Colon (tissue), 2 donors: Measurements from ENCODE around the gene WNT9B.
"Not testable (repeated sequence)": the region's sequence is repeated elsewhere in the genome, so short reads cannot be mapped to it uniquely, and the experiment has no call there.

Experiments used
- FAIRE-seq: peaks from 2 replicates; lab custom pipeline; 2012; peaks lifted over from hg19 to GRCh38; lab: Jason Lieb, UNC
- donor health status: control.
- donor health status: control.

WNT9B gene

DNA sequence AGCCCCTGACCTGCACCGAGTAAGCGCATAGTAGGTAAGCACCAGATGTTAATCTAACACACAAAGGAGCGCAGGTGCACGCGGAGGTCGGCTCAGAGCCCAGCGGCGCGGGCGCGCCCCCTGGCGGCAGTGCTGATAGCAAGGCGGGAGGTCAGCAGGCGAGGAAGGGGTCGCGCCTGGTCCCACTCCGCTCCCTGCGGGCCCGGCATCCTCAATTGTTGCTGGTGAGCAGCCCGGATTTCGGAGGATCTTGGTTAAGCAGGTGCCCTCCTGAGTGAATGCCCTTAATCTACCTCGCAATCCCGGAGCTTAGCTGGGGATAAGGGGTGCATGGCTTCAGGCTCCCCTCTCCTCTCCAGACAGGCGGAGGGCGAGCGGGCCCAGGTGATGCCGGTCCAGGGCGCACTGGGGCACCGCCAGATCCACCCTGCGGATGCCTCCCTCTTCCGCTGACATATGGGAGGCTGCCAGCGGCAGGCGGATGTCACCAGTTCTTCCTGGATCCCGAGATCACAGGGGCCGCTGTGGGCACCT is 28.9 kb upstream of the WNT9B start:
- no peak for FAIRE-seq

DNA sequence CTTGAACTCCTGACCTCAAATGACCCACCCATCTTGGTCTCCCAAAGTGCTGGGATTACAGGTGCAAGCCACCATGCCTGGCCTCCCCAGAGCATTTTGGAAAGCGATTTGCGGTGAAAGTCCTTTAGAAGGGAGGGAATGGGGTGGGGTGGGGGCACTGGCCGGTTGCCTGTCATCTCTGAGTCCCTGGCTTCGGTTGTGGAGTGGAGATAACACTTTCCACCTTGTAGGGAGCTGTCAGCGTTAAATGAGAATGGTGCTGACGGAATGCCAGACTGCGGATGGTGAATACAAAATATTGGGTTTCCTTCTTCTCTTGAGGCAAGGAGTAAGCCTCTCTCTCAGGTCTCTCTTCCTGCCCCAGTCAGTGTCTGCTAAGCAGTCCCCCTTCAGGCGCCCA is 27.7 kb upstream of the WNT9B start:
- no peak for FAIRE-seq

DNA sequence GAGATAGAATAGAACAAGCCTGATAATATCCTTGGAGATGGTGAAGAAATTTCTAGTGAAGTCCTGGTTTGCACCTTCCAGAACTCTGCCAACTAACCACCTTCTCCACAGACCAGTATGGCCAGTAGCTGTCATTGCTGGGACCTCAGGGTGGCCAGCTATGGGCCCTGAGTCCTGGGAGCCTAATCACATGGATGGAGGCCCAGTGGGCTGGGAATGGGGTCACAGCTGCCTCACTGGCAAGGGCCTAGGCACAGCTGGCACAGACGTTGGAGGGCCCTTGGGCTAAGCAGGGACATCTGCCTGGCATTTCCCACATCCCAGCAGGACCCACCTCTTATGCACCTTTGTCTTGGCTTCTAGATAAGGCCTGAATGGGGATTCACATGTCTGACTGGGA is 25.3 kb upstream of the WNT9B start:
- no peak for FAIRE-seq

DNA sequence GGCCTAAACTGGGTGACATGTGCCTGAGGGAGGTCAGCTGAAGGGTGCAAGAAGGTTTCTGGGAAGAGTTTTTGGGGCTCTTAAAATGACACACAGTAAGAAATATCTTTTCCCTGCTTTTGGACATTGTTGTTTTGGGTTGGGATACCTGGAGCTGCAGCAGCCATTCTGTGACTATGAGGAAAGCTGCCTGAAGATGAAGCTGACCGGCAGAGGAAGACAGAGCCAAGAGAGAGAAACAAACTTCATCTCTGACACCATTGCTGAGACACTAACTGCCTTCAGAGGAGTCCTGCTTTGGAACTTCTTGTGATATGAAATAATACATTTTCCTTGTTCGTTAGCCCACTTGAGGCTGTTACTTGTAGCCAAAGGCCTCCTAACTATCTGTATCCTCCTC is 24.1 kb upstream of the WNT9B start:
- FAIRE-seq, result no peak

DNA sequence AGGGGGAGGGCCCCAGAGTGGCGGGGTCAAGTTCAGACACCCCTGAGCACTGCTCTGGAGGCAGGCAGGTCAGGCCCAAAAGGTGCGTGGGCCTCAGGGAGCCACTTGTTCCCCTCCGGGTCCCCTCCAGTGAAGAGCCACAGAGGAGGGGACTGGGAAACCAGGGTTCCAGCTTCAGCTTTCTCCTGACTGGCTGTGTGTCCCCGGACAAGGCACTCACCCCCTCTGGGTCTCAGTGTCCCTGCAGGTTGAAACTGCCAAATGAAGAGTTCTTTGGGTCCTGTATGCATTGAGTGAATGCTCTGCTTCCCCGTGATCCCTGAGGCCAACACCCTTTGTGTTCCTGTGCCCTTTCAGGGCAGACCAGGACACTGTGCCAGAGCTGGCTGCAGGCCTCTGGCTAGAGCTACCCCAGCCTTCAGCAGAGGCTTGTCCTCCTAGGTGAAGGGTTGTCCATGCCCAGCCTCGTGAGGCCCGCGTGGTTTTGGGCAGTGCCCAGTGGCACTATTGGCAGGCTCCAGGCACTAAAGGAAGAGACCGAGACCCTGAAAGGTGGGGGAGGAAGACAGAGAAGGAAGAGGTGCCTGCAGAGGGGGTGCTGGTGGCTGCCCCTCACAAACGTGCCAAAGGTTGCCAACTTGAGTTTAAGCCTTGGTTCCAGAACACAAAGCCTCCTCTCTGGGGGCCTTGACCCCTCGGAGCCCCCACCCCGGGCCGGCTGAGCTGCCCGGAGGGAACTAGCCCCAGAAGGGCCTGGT is 19.6 kb upstream of the WNT9B start:
- no peak for FAIRE-seq

DNA sequence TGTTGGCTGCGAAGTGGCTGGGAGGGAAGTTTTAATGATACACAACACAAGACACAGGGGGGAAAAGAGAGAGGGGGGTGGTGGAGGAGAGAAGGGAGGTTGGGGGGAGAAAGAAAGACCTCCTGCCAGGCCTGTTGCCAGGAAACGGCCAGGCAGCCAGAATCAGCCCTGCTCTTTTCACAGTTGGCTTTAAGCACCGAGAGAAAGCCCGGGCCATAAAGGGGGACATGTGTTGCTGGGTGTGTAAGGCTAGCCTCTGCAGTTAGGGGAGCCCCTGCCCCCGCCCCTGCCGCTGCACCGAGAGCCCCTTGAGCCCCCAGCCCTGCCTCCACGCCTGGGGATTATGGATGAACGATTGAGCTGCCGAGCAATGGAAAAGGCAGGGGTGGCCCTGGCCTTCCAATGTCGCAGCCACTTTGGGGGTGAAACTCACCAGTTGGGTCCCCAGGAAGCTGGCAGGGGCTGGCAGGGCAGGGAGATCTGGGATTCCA is 19.0 kb upstream of the WNT9B start:
- FAIRE-seq, result no peak

DNA sequence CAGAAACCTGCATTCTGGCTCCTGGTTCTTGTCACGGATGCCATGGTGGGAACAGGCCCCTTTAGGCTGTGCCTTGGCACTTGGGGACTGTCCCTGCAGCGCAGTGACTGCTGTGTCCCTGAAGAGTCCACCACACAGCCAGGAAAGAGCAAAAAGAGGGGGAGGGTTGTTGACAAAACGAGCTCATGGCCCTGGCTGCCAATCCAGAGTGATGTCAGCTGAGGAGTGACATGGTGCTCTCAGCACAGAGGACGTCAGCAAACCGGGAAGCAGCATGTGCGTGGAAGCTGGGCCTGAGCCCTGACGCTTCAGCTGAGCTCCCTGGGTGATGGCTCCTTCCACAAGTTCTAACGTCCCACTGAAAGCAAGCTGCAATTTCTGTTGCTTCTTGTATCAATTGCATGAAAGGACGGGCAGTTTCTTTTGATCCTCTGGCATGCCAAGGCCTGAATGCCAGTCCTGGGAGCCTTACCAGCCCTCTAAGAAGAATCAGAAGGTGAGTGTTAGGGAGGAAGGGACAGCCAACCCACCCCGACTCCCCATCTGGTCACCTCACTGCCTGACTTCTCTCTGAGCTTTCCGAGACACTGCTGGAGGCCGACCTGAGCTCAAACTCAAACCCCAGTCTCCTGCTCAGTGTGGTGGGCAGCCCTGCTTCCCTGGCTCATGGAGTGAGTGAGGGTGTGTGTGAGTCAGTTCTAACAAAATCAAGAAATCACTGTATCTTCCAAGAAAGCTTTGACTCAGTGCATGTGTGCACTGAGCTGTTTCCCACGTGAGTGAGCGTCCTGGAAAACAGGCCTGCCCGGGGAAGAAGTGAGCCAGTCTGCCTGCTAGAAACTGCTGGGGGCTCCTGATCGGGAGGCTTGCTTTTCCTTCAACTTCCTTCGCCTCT is 18.2 kb upstream of the WNT9B start:
- no peak for FAIRE-seq

DNA sequence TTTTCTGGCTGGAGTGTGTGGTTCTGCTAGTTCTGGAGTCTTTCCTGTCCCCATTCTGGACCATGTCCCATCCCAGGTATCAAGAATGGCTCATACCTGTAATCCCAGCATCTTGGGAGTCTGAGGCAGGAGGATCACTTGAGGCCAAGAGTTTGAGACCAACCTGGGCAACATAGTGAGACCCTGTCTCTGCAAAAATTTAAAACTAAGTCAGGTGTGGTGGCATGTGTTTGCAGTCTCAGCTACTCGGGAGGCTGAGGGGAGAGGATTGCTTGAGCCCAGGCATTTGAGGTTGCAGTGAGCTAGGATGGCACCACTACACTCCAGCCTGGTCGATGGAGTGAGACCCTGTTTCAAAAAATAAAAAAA is 17.6 kb upstream of the WNT9B start:
- no peak for FAIRE-seq

DNA sequence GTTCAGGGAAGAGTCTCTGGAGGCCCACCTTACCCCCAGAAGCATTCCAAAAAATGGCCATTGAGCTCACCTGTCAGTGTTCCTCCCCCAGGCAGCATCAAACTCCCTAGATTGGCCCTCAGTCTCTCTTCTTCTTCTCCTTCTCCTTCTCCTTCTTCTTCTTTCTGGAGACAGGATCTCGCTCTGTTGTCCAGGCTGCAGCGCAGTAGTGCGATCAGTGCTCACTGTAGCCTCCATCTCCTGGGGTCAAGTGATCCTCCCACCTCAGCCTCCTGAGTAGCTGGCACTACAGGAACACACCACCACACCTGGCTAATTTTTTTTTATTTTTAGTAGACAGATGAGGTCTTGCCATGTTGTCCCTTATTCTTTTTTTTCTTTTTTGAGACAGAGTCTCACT is 16.5 kb upstream of the WNT9B start:
- no peak for FAIRE-seq

DNA sequence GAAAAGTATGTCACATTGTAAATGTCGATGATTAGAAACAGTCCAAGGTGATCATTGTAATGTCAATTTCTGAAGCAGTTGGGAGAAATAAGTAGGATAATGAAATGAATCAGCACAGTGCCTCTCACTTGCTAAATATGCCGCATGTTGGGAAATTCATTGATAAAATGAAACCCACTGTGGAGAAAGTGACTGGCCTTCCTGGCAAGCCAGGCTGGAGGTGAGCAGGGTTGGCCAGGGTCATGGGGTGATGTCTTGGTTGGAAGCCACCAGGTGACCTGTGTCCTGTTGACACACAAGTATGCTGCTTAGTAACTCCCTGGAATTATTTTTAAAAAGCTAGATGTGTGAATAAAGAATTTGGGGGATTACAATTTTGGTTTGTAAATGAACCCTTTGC is 14.9 kb upstream of the WNT9B start:
- no peak for FAIRE-seq

DNA sequence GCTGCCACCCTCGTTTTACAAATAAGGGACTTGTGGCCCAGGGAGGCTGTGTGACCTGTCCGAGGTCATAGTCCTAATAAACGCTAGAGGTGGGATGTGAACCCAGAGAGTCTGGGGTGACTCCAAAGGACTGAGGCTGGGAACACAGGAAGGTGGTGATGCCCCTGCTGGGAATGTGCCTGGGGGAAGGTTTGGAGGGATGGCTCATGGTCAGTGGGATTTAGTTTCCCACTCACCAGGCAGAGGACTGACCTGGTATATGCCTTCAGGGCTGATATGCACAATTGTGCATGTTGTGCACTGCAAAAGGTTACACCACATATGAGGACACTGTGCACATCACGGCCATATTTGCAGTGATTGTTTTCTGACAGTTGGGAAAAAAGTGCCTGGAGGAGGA is 13.9 kb upstream of the WNT9B start:
- FAIRE-seq, result no peak

DNA sequence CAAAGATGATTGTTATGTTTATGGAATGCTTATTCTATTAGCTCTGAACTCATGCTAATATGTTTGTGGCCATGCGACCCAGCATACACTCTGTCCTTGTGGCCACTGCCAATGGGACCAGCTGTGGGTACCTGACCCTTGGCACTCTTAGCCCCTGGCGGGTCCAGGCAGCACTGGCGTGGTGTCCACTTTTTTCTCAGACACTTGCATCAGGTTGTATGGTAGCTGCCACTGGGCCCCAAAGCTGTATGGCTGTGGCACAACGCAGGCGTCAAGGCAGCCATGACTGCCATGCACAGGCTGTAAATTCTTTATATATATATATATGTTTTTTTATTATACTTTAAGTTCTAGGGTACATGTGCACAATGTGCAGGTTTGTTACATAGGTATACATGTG is 12.2 kb upstream of the WNT9B start:
- no peak for FAIRE-seq

DNA sequence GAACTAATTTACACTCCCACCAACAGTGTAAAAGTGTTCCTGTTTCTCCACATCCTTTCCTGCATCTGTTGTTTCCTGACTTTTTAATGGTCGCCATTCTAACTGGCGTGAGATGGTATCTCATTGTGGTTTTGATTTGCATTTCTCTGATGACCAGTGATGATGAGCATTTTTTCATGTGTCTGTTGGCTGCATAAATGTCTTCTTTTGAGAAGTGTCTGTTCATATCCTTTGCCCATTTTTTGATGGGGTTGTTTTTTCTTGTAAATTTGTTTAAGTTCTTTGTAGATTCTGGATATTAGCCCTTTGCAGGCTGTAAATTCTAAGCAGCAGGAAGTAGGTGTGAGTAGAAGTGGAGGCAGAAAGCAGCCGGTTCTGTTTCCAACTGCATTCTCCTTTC is 10.8 kb upstream of the WNT9B start:
- not testable (repeated sequence) for FAIRE-seq

DNA sequence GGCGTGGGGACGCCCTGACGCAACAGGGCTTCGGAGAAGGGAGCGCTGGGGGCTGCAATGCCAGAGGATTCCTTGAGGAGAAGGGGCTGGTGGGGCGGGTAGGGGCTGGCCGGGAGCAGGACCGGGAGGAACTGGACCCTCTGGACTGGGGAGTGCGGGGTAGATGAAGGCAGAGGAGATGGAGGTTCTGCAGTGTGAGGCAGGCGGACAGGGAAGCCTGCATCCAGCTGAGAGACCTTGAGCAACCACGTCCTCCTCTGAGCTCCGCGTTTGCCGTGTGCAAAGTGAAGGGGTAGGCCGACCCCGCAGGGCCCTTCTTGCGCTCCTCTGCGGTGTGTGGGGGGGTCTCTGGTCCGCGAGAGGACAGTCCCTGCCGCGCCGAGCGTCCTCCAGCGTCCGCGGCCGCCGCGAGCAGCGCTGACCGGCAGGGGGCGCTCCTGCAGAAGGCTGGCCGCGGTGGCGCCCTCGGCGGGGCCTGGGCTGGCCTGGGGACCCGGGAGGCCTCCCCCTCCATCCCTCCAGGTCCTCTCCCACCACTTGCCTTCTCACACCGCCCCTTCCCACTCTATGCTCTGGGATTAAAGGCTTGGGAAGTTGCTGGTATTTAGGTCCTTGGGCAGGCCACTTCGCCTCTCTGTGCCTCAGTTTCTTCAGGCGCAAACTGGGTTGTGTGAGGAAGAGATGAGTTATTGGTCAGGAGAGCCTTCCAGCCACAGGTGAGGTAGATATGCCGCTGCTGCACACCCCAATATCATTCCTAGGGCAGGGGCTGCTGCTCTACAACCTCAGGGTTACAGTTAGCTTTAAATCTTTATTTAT is 9.6 kb upstream of the WNT9B start:
- no peak for FAIRE-seq

DNA sequence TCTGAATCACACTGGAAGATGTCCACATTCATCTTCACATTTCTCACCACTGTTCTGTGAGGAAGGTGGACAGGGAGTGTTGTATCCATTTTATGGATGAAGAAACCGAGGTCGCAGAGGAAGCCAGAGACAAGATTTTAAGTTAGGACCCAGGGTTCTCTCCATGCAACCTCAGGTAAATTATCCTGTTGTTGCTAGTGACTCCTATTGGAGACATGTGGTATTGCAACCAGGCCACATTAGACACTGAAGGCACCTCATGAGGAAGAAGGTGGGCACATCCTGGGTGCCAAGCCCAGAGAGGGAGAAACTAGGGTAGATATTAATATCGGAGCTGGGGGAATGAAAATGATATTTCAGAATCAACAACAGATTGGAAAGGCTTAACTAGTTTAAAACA is 8.5 kb upstream of the WNT9B start:
- FAIRE-seq, result no peak

DNA sequence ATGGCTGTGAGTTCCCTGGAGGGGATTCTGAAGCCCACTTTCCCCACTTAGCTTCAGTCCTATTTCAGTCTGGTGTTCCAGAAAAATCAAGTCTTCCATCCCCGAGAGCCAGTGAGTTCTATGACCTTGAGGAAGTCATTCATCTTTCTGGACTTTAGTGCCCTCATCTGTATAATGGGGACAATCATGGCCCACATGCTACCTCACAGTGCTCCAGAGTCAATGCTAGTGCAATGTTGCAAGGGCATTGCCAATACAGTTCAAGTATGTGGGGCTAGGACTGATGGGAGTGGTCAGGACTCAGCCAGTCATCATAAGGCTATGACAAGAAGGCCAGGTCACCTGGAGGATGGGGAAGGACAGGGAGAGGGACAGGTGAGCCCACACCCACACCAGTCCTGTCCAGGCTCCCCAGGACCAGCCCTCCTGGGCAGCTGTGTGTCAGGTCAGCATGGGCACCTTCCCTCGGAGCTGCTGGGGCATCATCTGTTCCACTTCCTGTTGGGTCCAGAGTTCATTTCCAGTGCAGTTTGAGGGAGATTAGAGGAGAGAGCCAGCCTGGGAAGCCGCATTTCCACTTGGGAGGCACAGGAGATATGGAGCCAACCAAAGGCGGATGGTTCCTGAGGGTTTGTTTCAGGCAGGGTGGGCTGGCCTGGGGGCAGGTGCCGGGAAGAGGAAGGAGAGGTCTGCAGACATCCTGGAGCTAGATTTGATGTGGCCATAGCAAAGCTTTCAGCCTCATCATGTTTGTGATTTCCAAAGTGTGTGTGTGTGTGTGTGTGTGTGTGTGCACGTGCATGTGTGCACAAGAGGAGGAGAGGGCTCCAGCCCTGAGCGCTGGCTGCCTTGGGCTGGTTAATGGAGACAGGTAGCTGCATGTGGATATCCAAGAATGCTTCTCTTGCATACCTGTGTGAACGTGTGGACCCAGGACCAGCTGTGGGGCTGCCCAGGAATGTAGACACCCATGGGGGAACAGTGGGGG is 3.9 kb upstream of the WNT9B start:
- FAIRE-seq, result no peak

DNA sequence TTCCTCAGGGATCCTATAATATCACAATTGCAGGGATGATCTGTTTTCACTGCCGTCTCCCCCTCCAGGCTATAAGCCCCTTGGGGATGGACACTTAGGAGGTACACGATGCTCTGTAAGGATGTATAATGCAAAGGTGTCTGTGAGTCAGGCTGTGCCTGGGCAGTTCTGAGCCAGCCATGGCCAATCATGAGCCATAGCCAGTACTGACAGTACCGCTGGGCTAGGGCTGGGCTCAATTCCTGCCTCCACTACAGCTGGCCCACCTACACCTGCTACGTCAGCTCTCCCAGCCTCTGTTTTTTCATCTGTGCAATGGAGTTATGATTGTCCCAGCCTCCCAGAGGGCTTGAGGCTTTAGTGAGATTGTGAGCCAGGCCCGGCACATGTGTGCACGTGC is 2.8 kb upstream of the WNT9B start:
- no peak for FAIRE-seq

DNA sequence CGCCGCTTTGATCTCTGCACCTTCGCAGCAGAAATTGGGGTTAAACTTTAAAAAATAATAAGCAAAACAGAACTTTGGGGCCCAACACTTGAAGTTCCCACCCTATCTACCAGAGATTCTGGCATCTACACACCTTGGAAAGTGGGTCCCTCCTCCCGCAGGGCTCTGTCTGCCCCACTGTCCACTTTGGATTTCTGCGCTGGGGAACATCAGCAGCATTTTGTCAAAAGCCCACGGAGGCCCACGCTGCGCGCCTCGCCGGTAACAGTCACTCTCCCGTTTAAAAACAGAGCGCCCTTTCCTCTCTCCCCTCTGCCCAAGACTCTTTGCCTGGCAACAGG is 725 bp upstream of the WNT9B start:
- FAIRE-seq, result no peak

DNA sequence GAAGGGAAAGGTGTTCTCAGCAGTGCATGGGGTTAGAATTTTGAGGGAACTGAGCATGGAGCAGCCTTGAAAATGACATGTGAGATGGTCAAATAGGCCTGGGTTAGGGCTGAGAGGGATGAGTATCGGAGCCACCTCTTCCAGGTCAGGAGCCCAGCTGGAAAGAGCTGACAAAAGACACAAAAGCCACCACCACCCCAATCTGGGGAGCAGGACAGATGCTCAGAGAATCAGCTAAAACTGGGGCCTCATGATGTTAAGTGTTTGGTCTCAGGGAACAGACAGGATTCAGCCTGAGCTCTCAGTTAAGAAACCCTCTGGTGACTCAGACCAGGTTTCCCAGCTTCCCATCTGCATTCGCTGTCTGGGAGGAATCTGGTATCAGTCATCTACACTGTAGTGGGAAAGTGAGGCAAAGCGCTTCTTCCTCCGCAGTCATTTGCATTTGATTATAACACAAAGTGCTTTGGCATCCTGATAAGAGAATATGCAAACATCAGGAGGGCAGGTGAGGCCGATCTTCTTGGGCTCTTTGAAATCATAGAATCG is 2.6 kb downstream of the WNT9B start:
- no peak for FAIRE-seq

DNA sequence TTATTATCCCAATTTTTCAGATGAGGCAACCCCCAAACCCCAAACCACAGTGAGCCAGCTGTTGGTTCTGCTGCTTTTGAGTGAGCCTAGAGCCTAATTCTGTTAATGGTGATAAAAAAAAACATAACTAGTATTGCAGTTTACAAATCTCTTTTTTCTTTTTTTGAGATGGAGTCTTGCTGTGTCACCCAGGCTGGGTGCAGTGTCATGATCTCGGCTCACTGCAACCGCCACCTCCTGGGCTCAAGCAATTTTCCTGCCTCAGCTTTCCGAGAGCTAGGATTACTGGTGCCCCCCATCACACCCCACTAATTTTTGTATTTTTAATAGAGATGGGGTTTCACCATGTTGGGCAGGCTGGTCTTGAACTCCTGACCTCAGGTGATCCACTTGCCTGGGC is 3.1 kb downstream of the WNT9B start:
- FAIRE-seq, result no peak

DNA sequence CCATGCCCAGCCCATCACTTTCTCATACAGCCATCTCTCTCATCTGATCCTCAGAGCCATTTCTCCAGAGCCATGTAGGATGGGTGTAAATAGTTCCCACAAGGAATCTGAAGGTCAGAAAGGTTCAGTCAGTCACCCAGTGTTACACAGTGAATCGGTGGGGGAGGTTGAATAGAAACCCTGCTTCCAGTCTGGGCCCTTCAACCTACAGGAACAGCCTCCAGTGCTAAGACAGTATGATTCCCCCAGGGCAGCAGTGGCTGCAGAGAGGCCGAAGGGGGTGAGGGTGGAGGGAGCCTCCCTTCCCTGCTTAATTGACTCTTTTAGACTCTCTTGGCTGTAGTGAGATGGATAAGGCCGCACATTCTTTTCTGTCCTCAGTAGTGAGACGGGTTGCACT is 3.6 kb downstream of the WNT9B start:
- FAIRE-seq, result no peak
